PFSK-1 (cell line): ENCODE data around the gene UMPS.

Experiments
- FOXP2 ChIP-seq: optimal IDR thresholded peaks from 2 replicates; pipeline ENCODE3; 2011; ENCODE audit warnings: borderline replicate concordance, control low read depth, inconsistent platforms; ENCODE audit not compliant: insufficient read depth; ENCODE audit errors: extremely low read length, extremely low read depth
- POLR2AphosphoS5 ChIP-seq: IDR thresholded peaks from 2 replicates; pipeline ENCODE4 v1.6.1; 2012; ENCODE audit warnings: low read depth, mild to moderate bottlenecking, control low read depth, low read length, moderate library complexity
- SIN3A ChIP-seq: IDR thresholded peaks from 2 replicates; pipeline ENCODE4 v1.6.1; 2012; ENCODE audit warnings: mild to moderate bottlenecking, low read length, moderate library complexity, borderline replicate concordance; ENCODE audit not compliant: insufficient read depth
- TAF1 ChIP-seq: IDR thresholded peaks from 2 replicates; pipeline ENCODE4 v1.6.1; 2012; ENCODE audit warnings: low read length, control low read depth, borderline replicate concordance; ENCODE audit not compliant: insufficient read depth
- TF ChIP-seq, protein P1 (sequence below), 2 experiments: IDR thresholded peaks; 2 replicates each; pipeline versions ENCODE4 v1.6.1 to v1.8.0; 2011 to 2012; ENCODE audit warnings: low read depth in 2 of 2, low read length in 2 of 2, control low read depth in 1 of 2, inconsistent platforms in 1 of 2, mild to moderate bottlenecking in 1 of 2, moderate library complexity in 1 of 2; ENCODE audit not compliant: insufficient read depth in 1 of 2

DNA sequence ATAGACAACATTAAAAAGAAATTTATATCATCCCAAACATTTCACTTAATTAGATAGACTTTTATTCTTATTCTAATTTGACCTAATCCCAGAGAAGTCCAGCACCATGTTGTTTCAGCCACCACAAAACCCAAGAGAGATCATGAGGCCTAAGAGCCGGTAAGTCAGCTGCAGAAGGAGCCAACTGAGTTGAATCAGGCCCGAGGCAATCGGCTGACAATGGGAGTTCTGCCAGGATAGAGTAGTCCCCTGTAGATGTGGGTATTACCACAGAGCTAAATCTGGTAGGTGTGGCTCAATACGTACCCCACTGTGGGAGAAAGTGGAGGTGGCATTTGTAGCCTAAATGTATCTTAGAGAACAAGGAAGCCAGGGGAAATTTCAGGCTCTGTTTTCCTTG is 49.7 kb upstream of the UMPS start:
- TF ChIP-seq TAF1: no peak
- no peak for TF ChIP-seq SIN3A
- TF ChIP-seq POLR2AphosphoS5: no peak
- TF ChIP-seq, protein P1, sequence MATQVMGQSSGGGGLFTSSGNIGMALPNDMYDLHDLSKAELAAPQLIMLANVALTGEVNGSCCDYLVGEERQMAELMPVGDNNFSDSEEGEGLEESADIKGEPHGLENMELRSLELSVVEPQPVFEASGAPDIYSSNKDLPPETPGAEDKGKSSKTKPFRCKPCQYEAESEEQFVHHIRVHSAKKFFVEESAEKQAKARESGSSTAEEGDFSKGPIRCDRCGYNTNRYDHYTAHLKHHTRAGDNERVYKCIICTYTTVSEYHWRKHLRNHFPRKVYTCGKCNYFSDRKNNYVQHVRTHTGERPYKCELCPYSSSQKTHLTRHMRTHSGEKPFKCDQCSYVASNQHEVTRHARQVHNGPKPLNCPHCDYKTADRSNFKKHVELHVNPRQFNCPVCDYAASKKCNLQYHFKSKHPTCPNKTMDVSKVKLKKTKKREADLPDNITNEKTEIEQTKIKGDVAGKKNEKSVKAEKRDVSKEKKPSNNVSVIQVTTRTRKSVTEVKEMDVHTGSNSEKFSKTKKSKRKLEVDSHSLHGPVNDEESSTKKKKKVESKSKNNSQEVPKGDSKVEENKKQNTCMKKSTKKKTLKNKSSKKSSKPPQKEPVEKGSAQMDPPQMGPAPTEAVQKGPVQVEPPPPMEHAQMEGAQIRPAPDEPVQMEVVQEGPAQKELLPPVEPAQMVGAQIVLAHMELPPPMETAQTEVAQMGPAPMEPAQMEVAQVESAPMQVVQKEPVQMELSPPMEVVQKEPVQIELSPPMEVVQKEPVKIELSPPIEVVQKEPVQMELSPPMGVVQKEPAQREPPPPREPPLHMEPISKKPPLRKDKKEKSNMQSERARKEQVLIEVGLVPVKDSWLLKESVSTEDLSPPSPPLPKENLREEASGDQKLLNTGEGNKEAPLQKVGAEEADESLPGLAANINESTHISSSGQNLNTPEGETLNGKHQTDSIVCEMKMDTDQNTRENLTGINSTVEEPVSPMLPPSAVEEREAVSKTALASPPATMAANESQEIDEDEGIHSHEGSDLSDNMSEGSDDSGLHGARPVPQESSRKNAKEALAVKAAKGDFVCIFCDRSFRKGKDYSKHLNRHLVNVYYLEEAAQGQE (IDR thresholded peaks at IDR 0.05; ENCODE audit: insufficient read depth in 1 of 2, low read depth in 2 of 2, low read length in 2 of 2): no peak
- TF ChIP-seq FOXP2: no peak
